Hepatocyte (in vitro differentiated cells): ENCODE results near the gene ASB15. TPM values are rescaled to one million over a fixed set of nuclear protein-coding genes. Genes with fewer than 3 reads are reported as not detected.

ENCODE experiments used
- polyA plus RNA-seq: library from polyadenylated mRNA; unstranded; fragments of >200 nt; fragmentation: Nextera tagmentation; extraction: Ambion mirVana; gene quantifications from 2 replicates; pipeline ENCODE4 v1.2.1, GENCODE V29; 2016
- total RNA-seq: library from RNA; depleted of rRNA; stranded (reverse); fragments of >200 nt; gene quantifications from 2 replicates; pipeline ENCODE4 v1.2.3, GENCODE V29; 2014

ASB15 gene
- total and polyA plus RNA-seq, 2 experiments from 2014 or later: not detected

Other genes starting within 250 kb of the ASB15 start
- gene IQUB, start 67.2 kb upstream of the ASB15 start, total RNA-seq: 1.0 and 2.2 TPM in 2 replicates
- gene IQUB, start 67.2 kb upstream of the ASB15 start, polyA plus RNA-seq: 0.79 and 0.97 TPM in 2 replicates
- gene NDUFA5, start 44.0 kb upstream of the ASB15 start, total RNA-seq: 94.9 and 104 TPM in 2 replicates
- 127 and 137 TPM in 2 replicates for gene NDUFA5, start 44.0 kb upstream of the ASB15 start, polyA plus RNA-seq
- 0.04 TPM in 1 of 2 replicates, not detected in the other for gene LMOD2, start 54.0 kb downstream of the ASB15 start, total RNA-seq
- gene LMOD2, start 54.0 kb downstream of the ASB15 start, polyA plus RNA-seq: not detected in 2 replicates
- 41.9 and 48.9 TPM in 2 replicates for gene WASL, start 147.2 kb downstream of the ASB15 start, total RNA-seq
- 29.0 and 36.8 TPM in 2 replicates for gene WASL, start 147.2 kb downstream of the ASB15 start, polyA plus RNA-seq
- gene HYAL4, start 243.3 kb downstream of the ASB15 start, total RNA-seq: 0.07 TPM in 1 of 2 replicates, not detected in the other
- gene HYAL4, start 243.3 kb downstream of the ASB15 start, polyA plus RNA-seq: not detected in 2 replicates